MM.1S (cell line): ENCODE data around the gene NFKB1.

Experiments used
- EZH2 ChIP-seq: fragments of 300-600 bp; sonication (generic); optimal IDR thresholded peaks from 2 replicates; pipeline ENCODE3; 2017; ENCODE audit warnings: low read depth, mild to moderate bottlenecking, antibody characterized with exemption, low read length, mixed read lengths
- EZH2phosphoT487 ChIP-seq: fragments of 300-600 bp; sonication (generic); IDR thresholded peaks from 2 replicates; pipeline ENCODE4 v1.6.1; 2018; ENCODE audit warnings: antibody characterized with exemption, low read length
- TF ChIP-seq, protein P1 (sequence below): fragments of 300-600 bp; sonication (generic); IDR thresholded peaks from 2 replicates; pipeline ENCODE4 v1.5.1; 2016; ENCODE audit warnings: antibody characterized with exemption, low read length, mixed read lengths

GRCh38 chr4:102454981-102455685 lies 46.0 kb upstream of the NFKB1 start:
- TF ChIP-seq, protein P1, sequence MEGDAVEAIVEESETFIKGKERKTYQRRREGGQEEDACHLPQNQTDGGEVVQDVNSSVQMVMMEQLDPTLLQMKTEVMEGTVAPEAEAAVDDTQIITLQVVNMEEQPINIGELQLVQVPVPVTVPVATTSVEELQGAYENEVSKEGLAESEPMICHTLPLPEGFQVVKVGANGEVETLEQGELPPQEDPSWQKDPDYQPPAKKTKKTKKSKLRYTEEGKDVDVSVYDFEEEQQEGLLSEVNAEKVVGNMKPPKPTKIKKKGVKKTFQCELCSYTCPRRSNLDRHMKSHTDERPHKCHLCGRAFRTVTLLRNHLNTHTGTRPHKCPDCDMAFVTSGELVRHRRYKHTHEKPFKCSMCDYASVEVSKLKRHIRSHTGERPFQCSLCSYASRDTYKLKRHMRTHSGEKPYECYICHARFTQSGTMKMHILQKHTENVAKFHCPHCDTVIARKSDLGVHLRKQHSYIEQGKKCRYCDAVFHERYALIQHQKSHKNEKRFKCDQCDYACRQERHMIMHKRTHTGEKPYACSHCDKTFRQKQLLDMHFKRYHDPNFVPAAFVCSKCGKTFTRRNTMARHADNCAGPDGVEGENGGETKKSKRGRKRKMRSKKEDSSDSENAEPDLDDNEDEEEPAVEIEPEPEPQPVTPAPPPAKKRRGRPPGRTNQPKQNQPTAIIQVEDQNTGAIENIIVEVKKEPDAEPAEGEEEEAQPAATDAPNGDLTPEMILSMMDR = no peak
- TF ChIP-seq EZH2 (no peak), EZH2phosphoT487 (no peak)
